Activated CD4-positive, alpha-beta memory T cell treated with anti-CD3 and anti-CD28 coated beads, Interleukin-2, amount 10 ng/mL, durations not matched to agents 7 days and 5 days (primary cell): ENCODE data around the gene COL4A6. TPM values are rescaled to one million over a fixed set of nuclear protein-coding genes. Genes with fewer than 3 reads are reported as not detected.

Source experiments
- CTCF ChIA-PET: fragments of 350-600 bp; sonication (Branson Sonifier 250); formaldehyde crosslinking; loops from one replicate; lab custom pipeline; 2021; ENCODE audit warnings: antibody characterized with exemption, inconsistent platforms; lab: Charles Lee
- POLR2A ChIA-PET: fragments of 350-600 bp; sonication (Branson Sonifier 250); formaldehyde crosslinking; loops from one replicate; lab custom pipeline; 2021; ENCODE audit warnings: antibody characterized with exemption; lab: Charles Lee
- DNase-seq: peaks from one replicate; pipeline ENCODE4 v3.0.0-alpha.2; 2020
- H3K27ac Mint-ChIP-seq: one replicate; pipeline ENCODE4 v1.8.0; 2021; ENCODE audit warnings: mild to moderate bottlenecking, mixed read lengths
- H3K27me3 Mint-ChIP-seq: one replicate; pipeline ENCODE4 v1.8.0; 2021; ENCODE audit warnings: mixed read lengths
- H3K36me3 Mint-ChIP-seq: one replicate; pipeline ENCODE4 v1.8.0; 2021; ENCODE audit warnings: low read depth, mixed read lengths
- H3K4me1 Mint-ChIP-seq: one replicate; pipeline ENCODE4 v1.8.0; 2021; ENCODE audit warnings: mixed read lengths
- H3K4me3 Mint-ChIP-seq: one replicate; pipeline ENCODE4 v1.8.0; 2021; ENCODE audit warnings: mild to moderate bottlenecking, mixed read lengths
- H3K9me3 Mint-ChIP-seq: one replicate; pipeline ENCODE4 v1.8.0; 2021; ENCODE audit warnings: mixed read lengths
- total RNA-seq, 2 experiments: library from RNA; stranded (reverse); gene quantifications; one replicate each; pipeline ENCODE4 v1.2.3, GENCODE V29; 2021

The COL4A6 gene
- total RNA-seq, 2 experiments from 2014 or later = not detected

- POLR2A ChIA-PET = no interaction called here
- CTCF ChIA-PET = no interaction called here
- H3K36me3 Mint-ChIP-seq = no peaks in the 10 kb centered on the region
These were observed 94.0 kb downstream of the COL4A6 start for GRCh38 chrX:108344216-108344615.

GRCh38 chrX:108341947-108342346, 96.3 kb downstream of the COL4A6 start:
- DNase-seq = no peak
- H3K36me3 Mint-ChIP-seq = no peaks in the 10 kb centered on the region
- no peaks in the 10 kb centered on the region for H3K4me1 Mint-ChIP-seq
- ChIA-PET POLR2A (no interaction called here), CTCF (no interaction called here)
- no peaks in the 10 kb centered on the region for H3K9me3 Mint-ChIP-seq
- H3K27me3 Mint-ChIP-seq = no peaks in the 10 kb centered on the region
- H3K4me3 Mint-ChIP-seq = no peak overlapping the region
- H3K27ac Mint-ChIP-seq = no peak overlapping the region

More at GRCh38 chrX:108344216-108344615, 94.0 kb downstream of the COL4A6 start:
- H3K4me3 Mint-ChIP-seq = no peak overlapping the region
- DNase-seq = no peak
- no peak overlapping the region for H3K27ac Mint-ChIP-seq
- H3K27me3 Mint-ChIP-seq = no peaks in the 10 kb centered on the region
- no peaks in the 10 kb centered on the region for H3K4me1 Mint-ChIP-seq
- no peaks in the 10 kb centered on the region for H3K9me3 Mint-ChIP-seq

DNA sequence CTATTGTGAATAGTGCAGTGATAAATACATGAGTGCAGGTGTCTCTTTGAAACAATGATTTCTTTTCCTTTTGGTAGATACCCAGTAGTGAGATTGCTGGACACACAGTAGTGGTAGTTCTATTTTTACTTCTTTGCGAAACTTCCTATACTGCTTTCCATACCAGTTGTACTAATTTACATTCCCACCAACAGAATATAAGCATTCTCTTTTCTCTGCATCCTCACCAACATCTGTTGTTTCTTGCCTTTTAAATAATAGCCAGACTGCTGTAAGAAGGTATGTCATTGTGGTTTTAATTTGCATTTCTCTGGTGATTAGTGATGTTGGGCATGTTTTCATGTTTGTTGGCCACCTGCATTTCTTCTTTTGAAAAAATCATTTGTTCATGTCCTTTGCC, 105.9 kb downstream of the COL4A6 start:
- DNase-seq = no peak
- ChIA-PET POLR2A (no interaction called here), CTCF (no interaction called here)
- Mint-ChIP-seq H3K36me3 (no peaks in the 10 kb centered on the region), H3K4me3 (no peak overlapping the region), H3K9me3 (no peaks in the 10 kb centered on the region), H3K27ac (no peak overlapping the region), H3K4me1 (no peaks in the 10 kb centered on the region), H3K27me3 (no peaks in the 10 kb centered on the region)

DNA sequence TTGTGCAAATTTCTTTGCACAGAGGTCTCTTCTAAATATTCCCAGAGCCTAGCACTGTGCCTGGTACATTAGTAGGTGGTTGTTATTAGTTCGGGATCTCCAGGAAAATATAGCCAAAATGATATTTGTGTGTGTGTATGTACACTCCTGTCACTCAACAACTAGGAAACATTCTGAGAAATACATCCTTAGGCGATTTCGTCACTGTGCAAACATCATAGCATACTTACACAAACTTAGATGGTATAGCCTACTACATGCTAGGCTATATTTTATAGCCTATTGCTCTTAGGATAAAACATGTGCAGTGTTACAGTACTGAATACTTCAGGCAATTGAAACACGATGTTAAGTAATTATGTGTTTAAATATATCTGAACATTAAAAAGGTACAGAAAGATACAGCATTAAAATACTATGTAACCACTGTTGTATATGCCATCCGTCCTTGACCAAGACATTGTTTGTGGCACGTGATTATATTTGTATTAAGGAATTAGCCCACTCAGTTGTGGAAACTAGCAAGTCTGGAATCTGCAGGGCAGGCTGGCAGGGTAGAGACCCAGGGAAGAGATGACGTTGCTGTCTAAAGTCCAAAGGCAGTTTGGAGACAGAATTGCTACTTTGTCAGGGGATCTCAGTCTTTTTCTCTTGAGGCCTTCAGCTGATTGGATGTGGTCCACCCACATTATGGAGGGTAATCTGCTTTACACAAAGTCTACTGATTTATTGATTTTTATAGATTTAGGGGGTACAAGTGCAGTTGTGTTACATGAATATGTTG, 106.9 kb downstream of the COL4A6 start:
- POLR2A ChIA-PET = no interaction called here
- H3K9me3 Mint-ChIP-seq = no peaks in the 10 kb centered on the region
- no peaks in the 10 kb centered on the region for H3K4me1 Mint-ChIP-seq
- no peak overlapping the region for H3K27ac Mint-ChIP-seq
- no peaks in the 10 kb centered on the region for H3K27me3 Mint-ChIP-seq
- H3K36me3 Mint-ChIP-seq = no peaks in the 10 kb centered on the region
- CTCF ChIA-PET = no interaction called here
- no peak overlapping the region for H3K4me3 Mint-ChIP-seq
- no peak for DNase-seq

GRCh38 chrX:108323751-108324150, 114.5 kb downstream of the COL4A6 start:
- Mint-ChIP-seq H3K36me3 (no peaks in the 10 kb centered on the region), H3K27ac (no peak overlapping the region), H3K27me3 (no peaks in the 10 kb centered on the region), H3K4me1 (no peaks in the 10 kb centered on the region), H3K4me3 (no peak overlapping the region), H3K9me3 (no peaks in the 10 kb centered on the region)
- no peak for DNase-seq
- CTCF ChIA-PET = no interaction called here
- POLR2A ChIA-PET = no interaction called here

- H3K27me3 Mint-ChIP-seq = no peaks in the 10 kb centered on the region
- no peaks in the 10 kb centered on the region for H3K9me3 Mint-ChIP-seq
- ChIA-PET CTCF (no interaction called here), POLR2A (no interaction called here)
- no peaks in the 10 kb centered on the region for H3K36me3 Mint-ChIP-seq
- no peak for DNase-seq
- no peak overlapping the region for H3K4me3 Mint-ChIP-seq
- no peak overlapping the region for H3K27ac Mint-ChIP-seq
- H3K4me1 Mint-ChIP-seq = no peaks in the 10 kb centered on the region
These were observed 116.0 kb downstream of the COL4A6 start for GRCh38 chrX:108322234-108322633.

DNA sequence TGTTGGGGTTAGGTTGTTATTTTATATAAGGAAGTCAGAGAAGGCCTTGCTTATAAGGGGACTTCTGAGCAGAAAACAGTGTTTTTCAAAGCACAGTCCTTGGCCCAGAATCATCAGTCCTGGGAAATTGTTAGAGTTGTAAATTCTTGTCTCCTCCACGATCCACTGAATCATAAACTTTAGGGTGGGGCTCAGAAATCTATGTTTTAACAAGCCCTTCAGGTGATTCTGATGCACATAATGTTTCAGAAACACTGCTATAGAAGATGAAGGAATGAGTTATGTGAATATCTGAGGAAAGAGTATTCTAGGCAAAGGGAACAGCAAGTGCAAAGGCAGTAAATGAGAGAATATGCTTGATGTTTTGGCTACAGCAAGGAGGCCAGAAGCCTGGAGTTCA, 121.8 kb downstream of the COL4A6 start:
- Mint-ChIP-seq H3K9me3 (no peaks in the 10 kb centered on the region), H3K27me3 (no peaks in the 10 kb centered on the region), H3K4me3 (no peak overlapping the region), H3K4me1 (no peaks in the 10 kb centered on the region), H3K36me3 (no peaks in the 10 kb centered on the region), H3K27ac (no peak overlapping the region)
- ChIA-PET POLR2A (no interaction called here), CTCF (no interaction called here)
- no peak for DNase-seq

DNA sequence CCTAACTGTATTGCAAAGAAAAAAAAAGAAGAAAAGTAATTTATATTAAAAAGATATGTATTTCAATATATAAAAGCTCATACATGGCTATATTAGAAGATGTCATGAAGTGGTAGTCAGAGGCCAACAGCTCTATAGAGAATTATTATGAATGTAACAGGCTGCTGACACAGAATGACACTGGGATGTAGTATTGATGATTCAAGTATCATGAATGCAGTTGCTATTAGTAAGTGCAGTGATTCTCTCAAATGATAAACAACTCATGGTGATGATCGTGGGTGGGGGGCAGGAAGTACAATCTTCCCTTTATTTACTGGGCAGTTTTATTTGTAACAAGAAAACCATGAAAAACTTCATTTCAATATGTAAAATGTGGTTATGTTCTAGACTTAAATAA, 124.6 kb downstream of the COL4A6 start:
- Mint-ChIP-seq H3K4me3 (no peak overlapping the region), H3K9me3 (no peaks in the 10 kb centered on the region), H3K27me3 (no peaks in the 10 kb centered on the region), H3K36me3 (no peaks in the 10 kb centered on the region), H3K4me1 (no peaks in the 10 kb centered on the region), H3K27ac (no peak overlapping the region)
- DNase-seq = no peak
- CTCF ChIA-PET = no interaction called here
- POLR2A ChIA-PET = no interaction called here

DNA sequence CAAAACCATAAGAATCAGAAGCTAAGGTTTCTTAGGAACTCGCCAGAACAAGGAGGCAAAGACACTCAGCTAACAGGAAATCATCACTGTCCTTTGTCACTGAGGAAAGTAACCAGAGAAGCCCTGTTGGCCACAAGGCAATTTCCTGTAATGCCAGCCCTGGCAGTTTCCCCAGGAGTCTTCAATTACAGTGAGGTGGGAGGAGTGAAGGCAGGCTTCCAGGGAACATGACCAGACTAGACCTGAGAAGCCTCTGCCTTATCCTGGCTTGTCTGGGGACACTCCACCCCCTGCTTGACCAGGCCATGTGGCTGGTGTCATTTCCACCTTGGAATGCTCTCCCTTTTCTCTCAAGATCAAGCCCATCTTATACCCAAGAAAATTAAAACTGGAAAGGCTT, 125.3 kb downstream of the COL4A6 start:
- H3K4me1 Mint-ChIP-seq = no peaks in the 10 kb centered on the region
- ChIA-PET CTCF (no interaction called here), POLR2A (no interaction called here)
- H3K9me3 Mint-ChIP-seq = no peaks in the 10 kb centered on the region
- no peaks in the 10 kb centered on the region for H3K27me3 Mint-ChIP-seq
- no peak overlapping the region for H3K27ac Mint-ChIP-seq
- H3K4me3 Mint-ChIP-seq = no peak overlapping the region
- no peak for DNase-seq
- no peaks in the 10 kb centered on the region for H3K36me3 Mint-ChIP-seq

- Mint-ChIP-seq H3K36me3 (no peaks in the 10 kb centered on the region), H3K27me3 (no peaks in the 10 kb centered on the region), H3K4me3 (no peak overlapping the region), H3K9me3 (no peaks in the 10 kb centered on the region), H3K27ac (no peak overlapping the region), H3K4me1 (no peaks in the 10 kb centered on the region)
- ChIA-PET CTCF (no interaction called here), POLR2A (no interaction called here)
- DNase-seq = no peak
These were observed 126.2 kb downstream of the COL4A6 start for GRCh38 chrX:108312011-108312410.

DNA sequence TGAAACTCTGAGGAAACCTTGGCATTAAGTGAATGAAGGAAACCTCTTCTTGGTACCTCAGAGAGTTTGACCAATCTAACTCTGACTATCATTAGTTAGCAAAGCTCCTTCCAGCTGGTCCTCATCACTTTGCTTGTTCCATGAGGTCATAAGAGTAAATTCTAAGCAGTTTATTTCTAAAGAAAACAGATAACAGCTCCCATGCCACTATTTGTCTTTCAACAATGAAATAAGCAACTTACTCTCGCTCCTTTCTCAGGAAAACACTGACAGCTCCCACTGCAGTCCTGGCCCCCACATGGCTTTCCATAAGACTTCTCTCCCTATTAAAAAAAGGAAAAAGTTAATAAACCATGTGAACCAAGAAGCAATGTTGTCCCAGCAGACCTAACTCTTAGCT, 127.7 kb downstream of the COL4A6 start:
- no peak overlapping the region for H3K27ac Mint-ChIP-seq
- H3K4me1 Mint-ChIP-seq = no peaks in the 10 kb centered on the region
- H3K9me3 Mint-ChIP-seq = no peaks in the 10 kb centered on the region
- ChIA-PET POLR2A (no interaction called here), CTCF (no interaction called here)
- DNase-seq = no peak
- no peaks in the 10 kb centered on the region for H3K36me3 Mint-ChIP-seq
- no peak overlapping the region for H3K4me3 Mint-ChIP-seq
- no peaks in the 10 kb centered on the region for H3K27me3 Mint-ChIP-seq

DNA sequence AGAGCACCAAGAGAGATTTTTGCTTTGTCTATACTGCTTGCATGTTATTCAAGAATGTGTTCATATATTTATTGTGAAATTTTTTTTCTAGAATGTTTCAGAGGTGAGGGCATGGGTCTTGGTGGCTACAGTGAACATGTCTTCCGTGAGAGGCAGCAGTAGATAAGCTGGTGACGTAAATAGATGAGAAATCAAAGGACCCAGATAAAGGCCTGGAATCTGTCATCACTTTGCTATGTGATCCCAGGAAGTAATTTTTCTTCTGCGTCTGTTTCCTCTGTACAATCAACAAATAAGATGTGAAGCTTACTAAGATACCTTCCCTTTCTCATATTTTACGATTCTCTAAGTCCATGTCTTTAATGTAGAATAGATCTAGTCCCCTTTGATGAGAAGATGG, 129.1 kb downstream of the COL4A6 start:
- Mint-ChIP-seq H3K4me3 (no peak overlapping the region), H3K27ac (no peak overlapping the region), H3K9me3 (no peaks in the 10 kb centered on the region), H3K27me3 (no peaks in the 10 kb centered on the region), H3K36me3 (no peaks in the 10 kb centered on the region), H3K4me1 (no peaks in the 10 kb centered on the region)
- ChIA-PET CTCF (no interaction called here), POLR2A (no interaction called here)
- no peak for DNase-seq

- DNase-seq = no peak
- ChIA-PET POLR2A (no interaction called here), CTCF (no interaction called here)
- Mint-ChIP-seq H3K27ac (no peak overlapping the region), H3K36me3 (no peaks in the 10 kb centered on the region), H3K4me1 (no peaks in the 10 kb centered on the region), H3K9me3 (no peaks in the 10 kb centered on the region), H3K4me3 (no peak overlapping the region), H3K27me3 (no peaks in the 10 kb centered on the region)
These were observed 130.8 kb downstream of the COL4A6 start for GRCh38 chrX:108307132-108308085.
